WTC11 (cell line): Measurements from ENCODE around the gene COA1.

Experiments
- CTCF ChIP-seq: fragments of 200-600 bp; IDR thresholded peaks from 2 replicates; pipeline ENCODE4 v1.8.0; 2022; ENCODE audit warnings: antibody characterized with exemption
- MAX ChIP-seq: sonication (generic); formaldehyde crosslinking; IDR thresholded peaks from 2 replicates; pipeline ENCODE4 v1.8.0; 2022; ENCODE audit warnings: mild to moderate bottlenecking, missing genetic modification reagents
- TF ChIP-seq, protein P1 (sequence below): sonication (generic); formaldehyde crosslinking; conservative IDR thresholded peaks from 2 replicates; pipeline ENCODE4 v1.8.1; 2022; ENCODE audit warnings: mild to moderate bottlenecking, missing genetic modification reagents
- TF ChIP-seq, protein P2 (sequence below): sonication (generic); formaldehyde crosslinking; IDR thresholded peaks from 2 replicates; pipeline ENCODE4 v1.8.1; 2023; ENCODE audit warnings: mild to moderate bottlenecking, missing genetic modification reagents, moderate library complexity

DNA sequence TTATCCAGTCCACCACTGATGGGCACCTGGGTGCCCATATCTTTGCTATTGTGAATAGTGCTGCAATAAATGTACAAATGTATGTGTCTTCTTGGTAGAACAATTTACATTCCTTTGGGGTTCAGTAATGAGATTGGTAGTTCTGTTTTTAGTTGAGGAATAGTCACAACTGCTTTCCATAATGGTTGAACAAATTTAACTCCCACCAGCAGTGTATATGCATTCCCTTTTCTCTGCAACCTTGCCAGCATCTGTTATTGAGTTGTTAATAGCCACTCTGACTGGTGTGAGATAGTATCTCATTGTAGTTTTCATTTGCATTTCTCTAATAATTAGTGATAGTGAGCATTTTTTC, 27.8 kb downstream of the COA1 start:
- TF ChIP-seq, protein P1, sequence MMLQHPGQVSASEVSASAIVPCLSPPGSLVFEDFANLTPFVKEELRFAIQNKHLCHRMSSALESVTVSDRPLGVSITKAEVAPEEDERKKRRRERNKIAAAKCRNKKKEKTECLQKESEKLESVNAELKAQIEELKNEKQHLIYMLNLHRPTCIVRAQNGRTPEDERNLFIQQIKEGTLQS (CRISPR knock-in tag), result no peak
- TF ChIP-seq CTCF (no peak), MAX (CRISPR knock-in tag) (no peak)
- TF ChIP-seq, protein P2, sequence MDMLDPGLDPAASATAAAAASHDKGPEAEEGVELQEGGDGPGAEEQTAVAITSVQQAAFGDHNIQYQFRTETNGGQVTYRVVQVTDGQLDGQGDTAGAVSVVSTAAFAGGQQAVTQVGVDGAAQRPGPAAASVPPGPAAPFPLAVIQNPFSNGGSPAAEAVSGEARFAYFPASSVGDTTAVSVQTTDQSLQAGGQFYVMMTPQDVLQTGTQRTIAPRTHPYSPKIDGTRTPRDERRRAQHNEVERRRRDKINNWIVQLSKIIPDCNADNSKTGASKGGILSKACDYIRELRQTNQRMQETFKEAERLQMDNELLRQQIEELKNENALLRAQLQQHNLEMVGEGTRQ (CRISPR knock-in tag), result no peak
